SK-N-MC (cell line): ENCODE data around the gene SMPD3.

Source experiments
- EZH2 ChIP-seq: fragments of 200-600 bp; sonication (generic); IDR thresholded peaks from one replicate; pipeline ENCODE4 v1.6.1; 2017; ENCODE audit warnings: antibody characterized with exemption
- POLR2AphosphoS5 ChIP-seq: IDR thresholded peaks from 2 replicates; pipeline ENCODE4 v1.6.1; 2012; ENCODE audit warnings: mild to moderate bottlenecking, low read depth, low read length, borderline replicate concordance

DNA sequence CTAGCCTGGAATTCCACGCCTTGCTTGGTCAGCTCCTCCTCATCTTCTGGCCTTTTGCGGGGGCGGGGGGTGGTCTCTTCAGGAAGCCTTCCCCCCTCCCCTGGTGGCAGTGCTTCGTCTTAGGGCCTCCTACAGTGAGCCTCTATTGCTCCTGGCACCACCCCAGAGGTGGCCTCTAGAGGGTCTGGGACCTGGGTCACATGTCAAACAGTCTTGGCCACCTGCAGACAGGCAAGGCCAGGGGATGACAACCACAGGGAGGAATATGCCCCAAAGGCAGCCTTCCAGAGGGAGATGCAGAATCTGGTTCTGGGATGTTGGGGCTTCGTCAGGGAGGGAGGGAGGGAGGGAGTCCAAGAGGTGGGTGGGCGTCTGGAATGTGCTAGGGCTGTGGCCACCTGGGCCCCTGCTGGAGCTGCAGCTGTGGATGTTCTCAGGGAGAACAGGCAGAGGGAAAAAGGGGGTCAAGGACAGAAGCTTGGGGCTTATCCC lies 50.6 kb downstream of the SMPD3 start:
- TF ChIP-seq POLR2AphosphoS5 (no peak), EZH2 (no peak)
